Cardiac muscle cell (in vitro differentiated cells and primary cell): Measurements from ENCODE around the gene C12orf50. TPM values are rescaled to one million over a fixed set of nuclear protein-coding genes. Genes with fewer than 3 reads are reported as not detected.

ENCODE experiments used
- DNase-seq, 2 donors: peaks; one replicate each; pipeline versions ENCODE4 v3.0.0 to v3.0.0-alpha.2; 2010 to 2017; ENCODE audit warnings: low read depth in 1 of 2, low spot score in 1 of 2
- H3K27ac ChIP-seq: fragments of 200-600 bp; sonication (generic); 2 replicates; pipeline ENCODE4 v1.5.1; 2016
- H3K27me3 ChIP-seq: fragments of 200-600 bp; sonication (generic); 2 replicates; pipeline ENCODE4 v1.6.0; 2016; ENCODE audit warnings: control low read depth
- H3K36me3 ChIP-seq: fragments of 200-600 bp; sonication (generic); 2 replicates; pipeline ENCODE4 v1.5.1; 2016; ENCODE audit warnings: control low read depth
- H3K4me1 ChIP-seq: fragments of 200-600 bp; sonication (generic); 2 replicates; pipeline ENCODE4 v1.8.1; 2017; ENCODE audit warnings: low read depth, mild to moderate bottlenecking, mixed run types
- H3K4me3 ChIP-seq: fragments of 200-600 bp; sonication (generic); 2 replicates; pipeline ENCODE4 v1.5.1; 2016; ENCODE audit warnings: mild to moderate bottlenecking
- H3K9me3 ChIP-seq: fragments of 200-600 bp; sonication (generic); 2 replicates; pipeline ENCODE4 v1.5.1; 2017; ENCODE audit warnings: low read depth, mild to moderate bottlenecking, control low read depth
- CTCF ChIP-seq: IDR thresholded peaks from 2 replicates; pipeline ENCODE4 v1.5.1; 2012; ENCODE audit warnings: low read depth, mild to moderate bottlenecking, low read length
- polyA plus RNA-seq: library from polyadenylated mRNA; unstranded; fragments of >200 nt; fragmentation: Nextera tagmentation; extraction: Ambion mirVana; gene quantifications from 2 replicates; pipeline ENCODE4 v1.2.1, GENCODE V29; 2016
- total RNA-seq: library from RNA; depleted of rRNA; stranded (reverse); fragments of >200 nt; gene quantifications from 2 replicates; pipeline ENCODE4 v1.2.3, GENCODE V29; 2016

C12orf50 gene
- total and polyA plus RNA-seq, 2 experiments from 2014 or later = not detected

- H3K27me3 ChIP-seq = no peaks in the 10 kb centered on the region
- peak; percentile 78 to 83 for DNase-seq
Observed at GRCh38 chr12:88057994-88058718, 29.0 kb upstream of the C12orf50 start.

GRCh38 chr12:88056571-88056970 is 27.4 kb upstream of the C12orf50 start:
- Histone ChIP-seq H3K27me3 (no peaks in the 10 kb centered on the region), H3K4me3 (no peak overlapping the region), H3K36me3 (peaks cover 21% of the 10 kb centered on the region), H3K27ac (no peak overlapping the region), H3K9me3 (no peaks in the 10 kb centered on the region), H3K4me1 (peaks cover 7% of the 10 kb centered on the region)
- TF ChIP-seq CTCF = no peak
- DNase-seq = no peak

More at GRCh38 chr12:88057994-88058718, 29.0 kb upstream of the C12orf50 start:
- Histone ChIP-seq H3K36me3 (peaks cover 17% of the 10 kb centered on the region), H3K4me3 (no peak overlapping the region), H3K4me1 (peaks cover 7% of the 10 kb centered on the region), H3K9me3 (no peaks in the 10 kb centered on the region), H3K27ac (peak overlapping the region; percentile 77)
- TF ChIP-seq CTCF = no peak

GRCh38 chr12:88052686-88053085 is 23.5 kb upstream of the C12orf50 start:
- H3K27me3 ChIP-seq = no peaks in the 10 kb centered on the region
- no peak overlapping the region for H3K4me3 ChIP-seq
- peak; percentile 20 to 66 for DNase-seq
- peaks cover 45% of the 10 kb centered on the region for H3K36me3 ChIP-seq
- H3K9me3 ChIP-seq = no peaks in the 10 kb centered on the region
- H3K27ac ChIP-seq = no peak overlapping the region
- peak; percentile 56 for TF ChIP-seq CTCF
- H3K4me1 ChIP-seq = no peaks in the 10 kb centered on the region

- no peak for DNase-seq
- peaks cover 45% of the 10 kb centered on the region for H3K36me3 ChIP-seq
- no peaks in the 10 kb centered on the region for H3K9me3 ChIP-seq
- no peak for TF ChIP-seq CTCF
- no peak overlapping the region for H3K4me3 ChIP-seq
- no peaks in the 10 kb centered on the region for H3K4me1 ChIP-seq
- no peaks in the 10 kb centered on the region for H3K27me3 ChIP-seq
- H3K27ac ChIP-seq = no peak overlapping the region
Observed at GRCh38 chr12:88044035-88044434, 14.8 kb upstream of the C12orf50 start.

GRCh38 chr12:88037770-88038169 is 8.6 kb upstream of the C12orf50 start:
- Histone ChIP-seq H3K36me3 (no peaks in the 10 kb centered on the region), H3K4me1 (peaks cover 10% of the 10 kb centered on the region), H3K27ac (no peak overlapping the region), H3K4me3 (no peak overlapping the region), H3K27me3 (no peaks in the 10 kb centered on the region), H3K9me3 (no peaks in the 10 kb centered on the region)
- DNase-seq = no peak
- TF ChIP-seq CTCF = no peak
